ENCODE results near the gene SERHL2.
A peak's percentile ranks its signal among the peaks of the same experiment; 100 is the strongest.
"Not testable (repeated sequence)": the region's sequence is repeated elsewhere in the genome, so short reads cannot be mapped to it uniquely, and the experiment has no call there.

SERHL2 gene

GRCh38 chr22:42604403-42604802 is 50.6 kb downstream of the SERHL2 start:
- DNase-seq (ENCODE audit: low read depth in 2 of 3, low spot score in 2 of 3): no peak

DNA sequence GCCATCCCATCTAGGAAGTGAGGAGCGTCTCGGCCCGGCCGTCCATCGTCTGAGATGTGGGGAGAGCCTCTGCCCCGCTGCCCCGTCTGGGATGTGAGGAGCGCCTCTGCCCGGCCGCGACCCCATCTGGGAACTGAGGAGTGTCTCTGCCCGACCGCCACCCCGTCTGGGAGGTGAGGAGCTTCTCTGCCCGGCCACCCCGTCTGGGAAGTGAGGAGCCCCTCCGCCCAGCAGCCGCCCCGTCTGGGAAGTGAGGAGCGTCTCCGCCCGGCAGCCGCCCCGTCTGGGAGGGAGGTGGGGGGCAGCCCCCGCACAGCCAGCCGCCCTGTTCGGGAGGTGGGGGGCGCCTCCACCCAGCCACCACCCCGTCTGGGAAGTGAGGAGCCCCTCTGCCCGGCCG is 53.9 kb downstream of the SERHL2 start:
- DNase-seq (ENCODE audit: low read depth in 2 of 3, low spot score in 2 of 3): not testable (repeated sequence)

- DNase-seq (ENCODE audit: low read depth in 2 of 3, low spot score in 2 of 3): no peak
Observed at GRCh38 chr22:42608136-42608822, 54.5 kb downstream of the SERHL2 start.

DNA sequence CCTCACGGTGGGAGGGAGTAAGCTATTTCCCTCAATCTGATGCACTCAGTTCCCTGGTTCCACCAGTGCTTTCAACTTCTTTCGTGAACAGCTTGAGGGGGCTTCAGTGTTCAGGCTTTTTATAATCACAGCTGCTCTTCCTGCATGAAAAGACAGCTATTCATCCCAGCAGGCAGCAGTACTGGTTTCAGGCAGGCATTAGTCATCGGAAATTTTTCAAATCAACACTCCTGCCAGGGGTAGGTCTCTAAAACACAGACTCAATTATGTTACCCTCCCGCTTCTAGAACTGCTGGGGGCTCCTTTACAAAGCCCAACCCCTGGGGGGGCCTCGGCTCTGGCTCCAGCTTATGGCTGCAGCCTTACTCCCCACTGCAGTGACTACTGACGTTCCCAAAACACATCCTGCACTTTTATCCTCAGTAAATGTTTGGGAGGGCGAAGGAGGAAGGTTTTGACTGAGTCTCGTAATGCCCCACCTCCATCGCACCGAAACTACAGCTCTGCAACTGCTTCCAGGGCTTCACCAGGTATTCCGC is 55.1 kb downstream of the SERHL2 start:
- no peak for DNase-seq (ENCODE audit: low read depth in 2 of 3, low spot score in 2 of 3)

DNA sequence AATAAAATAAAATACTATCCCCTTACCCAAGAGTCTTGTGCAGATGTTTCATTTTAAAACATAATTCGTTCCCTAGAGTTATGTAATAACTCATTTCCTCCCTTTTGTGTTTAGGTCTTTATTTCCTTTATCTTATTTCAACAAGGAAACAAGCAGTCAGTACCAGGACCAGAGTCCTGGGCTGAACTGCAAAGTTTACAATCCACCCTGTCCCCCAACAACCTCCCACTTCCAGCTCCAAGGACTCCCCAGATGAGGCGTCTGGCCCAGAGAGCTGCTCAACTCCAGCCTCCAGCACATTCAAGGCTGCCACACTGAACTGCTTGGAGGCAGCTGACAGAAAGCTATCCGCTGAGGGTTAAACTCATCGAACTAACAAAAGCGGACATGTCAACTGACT is 56.4 kb downstream of the SERHL2 start:
- DNase-seq (ENCODE audit: low read depth in 2 of 3, low spot score in 2 of 3): no peak

GRCh38 chr22:42611051-42611450 is 57.3 kb downstream of the SERHL2 start:
- DNase-seq (ENCODE audit: low read depth in 2 of 3, low spot score in 2 of 3): no peak

DNA sequence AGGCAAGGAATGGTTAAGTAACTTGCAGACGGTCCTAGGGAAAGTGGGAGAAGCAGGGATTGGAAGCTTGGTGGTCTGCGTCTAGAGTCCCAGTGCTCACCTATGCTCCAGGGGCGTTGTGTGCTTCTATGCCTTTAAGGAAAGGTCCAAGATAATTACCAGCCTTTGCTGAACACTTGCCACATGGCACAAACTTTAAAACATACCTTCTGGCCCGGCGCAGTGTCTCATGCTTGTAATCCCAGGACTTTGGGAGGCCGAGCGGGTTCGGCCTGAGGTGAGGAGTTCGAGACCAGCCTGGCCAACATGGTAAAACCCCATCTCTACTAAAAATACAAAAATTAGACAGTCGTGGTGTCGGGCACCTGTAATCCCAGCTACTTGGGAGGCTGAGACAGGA is 58.6 kb downstream of the SERHL2 start:
- DNase-seq (ENCODE audit: low read depth in 2 of 3, low spot score in 2 of 3): no peak

DNA sequence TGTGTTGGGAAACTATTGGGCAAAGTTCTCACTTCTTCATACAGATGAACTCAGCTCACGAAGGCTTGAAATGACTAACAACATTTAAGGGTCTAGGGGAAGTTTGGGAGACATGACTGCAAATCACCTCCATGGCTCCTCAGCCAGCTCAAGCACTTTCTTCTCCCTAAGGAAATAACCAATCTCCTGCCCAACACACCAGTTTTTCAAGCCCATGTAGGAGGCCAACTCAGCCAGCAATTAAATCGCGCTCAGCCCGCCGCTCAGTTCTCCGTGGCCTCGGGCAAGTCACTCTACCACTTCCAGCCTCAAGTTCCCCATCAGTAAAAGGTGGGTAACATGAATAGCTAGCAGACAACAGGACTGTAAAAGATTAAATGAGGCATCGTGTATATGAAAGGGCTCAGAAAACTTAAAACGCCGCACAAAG is 60.1 kb downstream of the SERHL2 start:
- peak in 1 of 3 experiments; percentile 7 for DNase-seq (ENCODE audit: low read depth in 2 of 3, low spot score in 2 of 3)

GRCh38 chr22:42614312-42615091 is 60.7 kb downstream of the SERHL2 start, which contains the start of gene POLDIP3:
Gene POLDIP3 (minus strand): TSS chr22:42614883. CDS start chr22:42614857, 26 bp downstream.
- peak; percentile 96 to 97 (median 97) for DNase-seq (ENCODE audit: low read depth in 2 of 3, low spot score in 2 of 3)

DNA sequence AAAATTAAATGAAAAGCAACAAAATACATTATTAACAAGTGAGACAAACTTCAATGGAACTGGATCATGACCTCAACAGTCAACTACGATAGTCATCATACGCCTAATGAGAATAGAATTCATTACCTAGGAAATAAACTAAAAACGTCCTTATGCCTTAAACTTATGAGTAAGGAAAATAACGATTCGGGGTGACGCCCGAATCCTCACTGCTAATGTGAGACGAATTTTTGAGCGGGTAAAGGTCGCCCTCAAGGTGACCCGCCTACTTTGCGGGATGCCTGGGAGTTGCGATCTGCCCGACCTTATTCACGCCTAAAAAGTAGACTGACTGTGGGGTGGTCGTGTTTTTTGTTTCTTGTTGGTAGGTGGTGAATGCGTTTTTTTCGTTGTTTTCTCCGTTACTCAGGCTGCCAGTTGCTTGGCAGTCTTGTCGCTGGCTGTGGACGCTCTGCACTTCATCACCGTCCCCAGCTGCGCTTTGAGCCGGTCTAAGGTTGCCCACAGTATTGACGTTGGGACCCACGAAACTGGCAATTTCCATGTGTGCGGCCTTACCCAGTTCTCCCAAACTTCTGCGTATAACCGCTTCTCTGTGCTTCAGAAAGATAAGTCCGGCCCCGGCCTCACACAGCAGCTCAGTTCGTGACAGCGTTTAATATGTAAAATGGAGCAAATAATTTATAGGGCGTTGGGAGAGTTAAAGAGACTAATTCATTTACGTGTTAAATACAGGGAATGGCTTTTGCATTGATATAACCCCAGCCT is 61.5 kb downstream of the SERHL2 start:
- peak; percentile 70 to 79 (median 71) for DNase-seq (ENCODE audit: low read depth in 2 of 3, low spot score in 2 of 3)

DNA sequence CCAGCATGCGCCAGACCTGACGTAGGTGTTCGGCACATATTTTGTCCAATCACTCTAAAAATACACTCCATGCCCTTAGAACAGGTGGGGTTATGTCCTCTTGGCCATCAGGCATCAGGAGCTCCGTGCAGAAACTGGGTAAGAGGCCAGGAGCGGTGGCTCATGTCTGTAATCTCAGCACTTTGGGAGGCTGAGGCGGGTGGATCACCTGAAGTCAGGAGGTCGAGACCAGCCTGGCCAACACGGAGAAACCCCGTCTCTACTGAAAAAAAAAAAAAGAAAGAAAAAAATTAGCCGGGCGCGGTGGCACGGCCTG is 62.1 kb downstream of the SERHL2 start:
- not testable (repeated sequence) for DNase-seq (ENCODE audit: low read depth in 2 of 3, low spot score in 2 of 3)

- no peak for DNase-seq (ENCODE audit: low read depth in 2 of 3, low spot score in 2 of 3)
Observed at GRCh38 chr22:42617155-42617983, 63.6 kb downstream of the SERHL2 start.

DNA sequence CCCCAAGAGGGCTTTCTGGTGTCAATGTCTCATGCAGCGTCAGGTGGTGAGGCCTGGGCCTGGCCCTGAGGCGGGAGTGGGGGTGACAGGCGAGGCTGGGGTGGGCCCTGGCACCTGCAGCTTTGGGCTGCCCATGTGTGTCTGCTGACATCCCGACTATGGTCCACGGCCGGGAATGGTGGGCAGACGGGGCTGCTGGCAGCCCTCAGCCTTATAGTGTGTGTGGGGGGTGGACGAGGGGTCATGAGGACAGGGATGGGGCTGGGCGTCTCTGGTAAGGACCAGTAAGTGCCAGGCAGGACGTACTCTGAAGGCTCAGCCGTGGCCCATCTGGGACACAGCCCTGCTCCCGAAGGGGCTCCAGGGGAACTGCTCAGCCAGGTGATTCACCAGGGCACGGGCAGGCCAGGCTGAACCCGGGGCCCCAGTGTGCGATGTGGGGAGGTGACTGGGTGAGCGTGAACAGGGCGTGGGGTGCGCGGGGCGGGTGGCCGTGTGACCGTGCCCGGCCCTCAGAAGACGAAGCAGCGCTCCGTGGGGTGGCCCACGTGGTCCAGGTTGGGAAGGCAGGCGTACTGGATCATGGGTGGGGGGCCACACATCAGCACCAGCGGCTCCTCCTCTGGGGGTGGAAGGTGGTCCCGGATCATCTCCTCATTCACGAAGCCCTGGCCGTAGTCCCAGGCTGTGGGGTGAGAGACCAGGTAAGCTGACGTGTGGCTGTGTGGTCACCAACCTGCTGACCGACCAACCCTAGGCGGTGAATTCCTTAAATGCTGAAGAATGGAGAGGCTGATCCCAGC is 65.7 kb downstream of the SERHL2 start:
- no peak for DNase-seq (ENCODE audit: low read depth in 2 of 3, low spot score in 2 of 3)

DNA sequence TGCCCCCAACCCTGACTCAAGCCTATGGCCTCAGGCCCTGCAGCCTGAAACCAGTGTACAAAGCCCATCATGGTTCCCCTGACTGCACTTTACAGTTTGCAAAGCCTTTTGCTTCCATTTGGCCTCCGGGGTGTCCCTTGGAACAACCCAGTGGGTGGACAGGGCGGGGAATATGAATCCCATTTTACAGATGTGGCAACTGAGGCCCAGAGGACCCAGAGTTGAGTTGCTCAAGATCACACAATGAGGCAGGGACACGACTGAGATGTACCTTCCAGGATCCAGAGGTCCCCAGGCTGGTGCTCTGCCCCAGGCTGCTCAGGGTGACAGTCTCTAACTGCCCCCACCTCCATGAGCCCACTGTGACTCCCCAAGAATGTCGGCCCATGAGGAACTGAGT is 66.3 kb downstream of the SERHL2 start:
- DNase-seq (ENCODE audit: low read depth in 2 of 3, low spot score in 2 of 3): no peak

- DNase-seq (ENCODE audit: low read depth in 2 of 3, low spot score in 2 of 3): peak in 1 of 3 experiments; percentile 28
Observed at GRCh38 chr22:42621505-42622002, 67.8 kb downstream of the SERHL2 start.

DNA sequence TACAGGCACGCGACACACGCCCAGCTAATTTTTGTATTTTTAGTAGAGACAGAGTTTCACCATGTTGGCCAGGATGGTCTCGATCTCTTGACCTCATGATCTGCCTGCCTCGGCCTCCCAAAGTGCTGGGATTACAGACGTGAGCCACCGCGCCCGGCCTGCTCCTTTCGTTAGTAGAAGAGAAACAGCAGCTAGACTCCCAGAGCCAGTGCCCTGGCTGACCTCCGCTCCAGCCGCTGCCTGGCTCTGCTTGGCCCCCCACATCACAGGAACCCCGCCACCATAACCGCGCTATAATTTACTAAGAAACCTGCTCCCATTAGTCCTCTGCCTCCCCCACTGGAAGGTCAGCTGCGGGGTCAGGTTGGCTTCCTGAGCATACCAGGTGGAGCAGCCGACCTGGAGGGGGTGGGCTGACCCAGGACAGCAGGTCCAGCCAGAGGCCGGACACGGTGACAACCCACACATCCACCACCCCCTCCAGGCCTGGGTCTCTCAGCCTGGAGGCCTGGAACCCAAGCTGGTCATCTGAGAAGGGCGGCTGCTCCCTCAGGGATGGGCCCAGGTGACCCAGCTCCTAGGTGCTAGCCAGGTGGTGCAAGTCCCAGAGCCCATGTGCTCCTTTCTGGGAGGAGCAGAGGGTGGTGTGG is 68.4 kb downstream of the SERHL2 start:
- DNase-seq (ENCODE audit: low read depth in 2 of 3, low spot score in 2 of 3): no peak

DNA sequence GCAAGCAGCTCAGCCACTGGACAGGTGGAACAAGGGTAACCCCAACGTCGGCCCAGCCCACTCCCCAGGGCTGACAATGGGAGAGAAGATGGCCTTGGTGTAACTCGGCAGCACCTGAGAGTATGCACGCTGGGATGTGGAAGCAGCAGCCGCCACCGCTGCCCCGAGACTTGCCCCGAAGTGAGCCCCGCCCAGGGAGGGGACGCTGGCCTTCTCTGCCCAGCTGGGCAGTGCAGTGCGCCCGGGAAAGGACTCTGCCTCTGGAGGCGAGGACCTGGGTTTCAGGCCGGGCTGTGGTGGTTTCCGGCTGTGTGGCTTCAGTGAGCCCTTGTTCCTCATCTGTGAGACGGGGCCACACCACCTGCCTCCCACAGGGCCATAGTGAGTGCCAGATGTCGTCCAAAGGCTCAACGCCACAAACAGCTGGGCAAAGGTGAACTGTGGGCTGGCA is 69.6 kb downstream of the SERHL2 start:
- DNase-seq (ENCODE audit: low read depth in 2 of 3, low spot score in 2 of 3): no peak
